LNCaP clone FGC (cell line): ENCODE results near the gene RAD51B.
"Not testable (repeated sequence)": the region's sequence is repeated elsewhere in the genome, so short reads cannot be mapped to it uniquely, and the experiment has no call there.

Experiments
- DNase-seq: peaks from one replicate; pipeline ENCODE4 v3.0.0-alpha.2; 2011; ENCODE audit warnings: low read depth
- H3K4me3 ChIP-seq: 2 replicates; pipeline ENCODE4 v1.5.1; 2011; ENCODE audit warnings: mild to moderate bottlenecking, low read depth, low read length, control low read depth
- TF ChIP-seq, protein P1 (sequence below): IDR thresholded peaks from 2 replicates; pipeline ENCODE4 v1.5.1; 2012; ENCODE audit warnings: mild to moderate bottlenecking; ENCODE audit not compliant: control insufficient read depth, insufficient read depth; ENCODE audit errors: extremely low read depth

The RAD51B gene

DNA sequence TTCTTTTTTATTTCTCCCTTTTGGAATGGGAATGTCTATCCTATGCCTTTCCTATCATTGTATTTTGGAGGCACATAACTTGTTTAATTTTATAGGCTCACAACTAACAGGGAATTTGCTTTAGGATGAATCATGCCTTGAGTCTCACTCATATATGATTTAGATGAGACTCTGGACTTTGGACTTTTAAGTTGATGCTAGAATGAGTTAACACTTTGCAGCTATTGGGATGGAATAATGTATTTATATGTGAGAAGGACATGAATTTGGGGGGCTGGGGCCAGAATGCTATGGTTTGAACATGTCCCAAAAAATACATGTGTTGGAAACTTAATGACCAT is 607.9 kb downstream of the RAD51B start:
- TF ChIP-seq, protein P1, sequence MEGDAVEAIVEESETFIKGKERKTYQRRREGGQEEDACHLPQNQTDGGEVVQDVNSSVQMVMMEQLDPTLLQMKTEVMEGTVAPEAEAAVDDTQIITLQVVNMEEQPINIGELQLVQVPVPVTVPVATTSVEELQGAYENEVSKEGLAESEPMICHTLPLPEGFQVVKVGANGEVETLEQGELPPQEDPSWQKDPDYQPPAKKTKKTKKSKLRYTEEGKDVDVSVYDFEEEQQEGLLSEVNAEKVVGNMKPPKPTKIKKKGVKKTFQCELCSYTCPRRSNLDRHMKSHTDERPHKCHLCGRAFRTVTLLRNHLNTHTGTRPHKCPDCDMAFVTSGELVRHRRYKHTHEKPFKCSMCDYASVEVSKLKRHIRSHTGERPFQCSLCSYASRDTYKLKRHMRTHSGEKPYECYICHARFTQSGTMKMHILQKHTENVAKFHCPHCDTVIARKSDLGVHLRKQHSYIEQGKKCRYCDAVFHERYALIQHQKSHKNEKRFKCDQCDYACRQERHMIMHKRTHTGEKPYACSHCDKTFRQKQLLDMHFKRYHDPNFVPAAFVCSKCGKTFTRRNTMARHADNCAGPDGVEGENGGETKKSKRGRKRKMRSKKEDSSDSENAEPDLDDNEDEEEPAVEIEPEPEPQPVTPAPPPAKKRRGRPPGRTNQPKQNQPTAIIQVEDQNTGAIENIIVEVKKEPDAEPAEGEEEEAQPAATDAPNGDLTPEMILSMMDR, result no peak
- no peak for DNase-seq
- no peak overlapping the region for H3K4me3 ChIP-seq

DNA sequence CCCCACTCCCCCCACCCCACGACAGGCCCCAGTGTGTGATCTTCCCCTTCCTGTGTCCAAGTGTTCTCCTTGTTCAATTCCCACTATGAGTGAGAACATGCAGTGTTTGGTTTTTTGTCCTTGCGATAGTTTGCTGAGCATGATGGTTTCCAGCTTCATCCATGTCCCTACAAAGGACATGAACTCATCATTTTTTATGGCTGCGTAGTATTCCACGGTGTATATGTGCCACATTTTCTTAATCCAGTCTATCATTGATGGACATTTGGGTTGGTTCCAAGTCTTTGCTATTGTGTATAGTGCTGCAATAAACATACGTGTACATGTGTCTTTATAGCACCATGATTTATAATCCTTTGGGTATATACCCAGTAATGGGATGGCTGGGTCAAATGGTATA is 609.3 kb downstream of the RAD51B start:
- not testable (repeated sequence) for DNase-seq

DNA sequence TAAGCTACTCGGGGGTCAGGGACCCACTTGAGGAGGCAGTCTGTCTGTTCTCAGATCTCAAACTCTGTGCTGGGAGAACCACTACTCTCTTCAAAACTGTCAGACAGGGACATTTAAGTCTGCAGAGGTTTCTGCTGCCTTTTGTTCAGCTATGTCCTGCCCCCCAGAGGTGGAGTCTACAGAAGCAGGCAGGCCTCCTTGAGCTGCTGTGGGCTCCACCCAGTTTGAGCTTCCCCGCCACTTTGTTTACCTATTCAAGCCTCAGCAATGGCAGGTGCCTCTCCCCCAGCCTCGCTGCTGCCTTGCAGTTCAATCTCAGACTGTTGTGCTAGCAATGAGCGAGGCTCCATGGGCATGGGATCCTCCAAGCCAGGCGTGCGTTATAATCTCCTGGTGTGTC is 614.6 kb downstream of the RAD51B start:
- not testable (repeated sequence) for DNase-seq, H3K4me3 ChIP-seq

More for the DNA sequence above, 609.3 kb downstream of the RAD51B start:
- not testable (repeated sequence) for H3K4me3 ChIP-seq

DNA sequence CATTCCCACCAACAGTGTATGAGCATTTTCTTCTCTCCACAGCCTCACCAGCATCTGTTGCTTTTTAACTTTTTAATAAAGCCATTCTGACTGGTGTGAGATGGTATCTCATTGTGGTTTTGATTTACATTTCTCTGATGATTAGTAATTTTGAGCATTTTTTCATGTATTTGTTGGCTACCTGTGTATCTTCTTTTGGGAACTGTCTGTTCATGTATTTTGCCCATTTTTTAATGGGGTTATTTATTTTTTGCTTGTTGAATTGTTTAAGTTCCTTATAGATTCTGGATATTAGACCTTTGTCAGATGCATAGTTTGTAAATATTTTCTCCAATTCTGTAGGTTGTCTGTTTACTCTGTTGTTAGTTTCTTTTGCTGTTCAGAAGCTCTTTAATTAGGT is 616.1 kb downstream of the RAD51B start:
- DNase-seq, H3K4me3 ChIP-seq: not testable (repeated sequence)

DNA sequence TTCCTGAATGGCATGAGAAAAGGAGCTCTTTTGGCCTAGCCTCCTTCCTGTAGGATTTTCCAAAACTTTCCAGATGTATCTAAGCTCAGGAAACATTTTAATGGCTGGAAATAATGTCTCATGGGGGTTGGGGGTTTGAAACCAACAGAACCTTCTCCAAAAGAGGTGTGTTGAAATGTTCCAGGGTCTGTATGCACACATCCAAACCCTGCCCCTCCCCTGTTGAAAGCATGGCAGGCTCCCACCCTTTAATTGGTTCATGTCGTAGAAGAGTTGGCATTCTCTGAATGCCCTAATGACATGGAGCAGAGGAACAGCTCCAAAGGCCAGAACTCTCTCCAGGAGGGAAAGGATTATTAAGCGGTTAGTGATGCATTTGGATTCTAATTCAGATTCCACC is 620.1 kb downstream of the RAD51B start:
- H3K4me3 ChIP-seq, result no peak overlapping the region
- TF ChIP-seq, protein P1, result no peak
- DNase-seq, result no peak

DNA sequence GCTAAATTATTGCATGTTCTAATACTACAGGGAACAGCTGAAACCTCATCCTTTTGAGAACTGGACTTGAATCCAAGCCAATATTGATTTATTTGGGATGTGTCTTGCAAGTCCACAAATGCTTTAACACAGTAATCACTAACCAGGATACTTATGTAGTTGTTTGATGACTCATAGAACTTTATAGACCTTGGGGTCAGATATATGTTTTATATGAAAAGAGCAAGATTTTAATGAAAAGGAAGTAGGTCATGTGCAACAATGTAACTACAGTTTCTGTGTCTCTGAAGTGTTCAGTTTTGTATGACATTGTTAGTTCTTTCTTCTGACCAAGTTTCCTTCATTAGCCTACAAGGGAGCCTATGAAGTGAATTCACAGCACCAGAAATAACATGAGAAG is 621.2 kb downstream of the RAD51B start:
- TF ChIP-seq, protein P1, result no peak
- H3K4me3 ChIP-seq, result no peak overlapping the region
- no peak for DNase-seq

DNA sequence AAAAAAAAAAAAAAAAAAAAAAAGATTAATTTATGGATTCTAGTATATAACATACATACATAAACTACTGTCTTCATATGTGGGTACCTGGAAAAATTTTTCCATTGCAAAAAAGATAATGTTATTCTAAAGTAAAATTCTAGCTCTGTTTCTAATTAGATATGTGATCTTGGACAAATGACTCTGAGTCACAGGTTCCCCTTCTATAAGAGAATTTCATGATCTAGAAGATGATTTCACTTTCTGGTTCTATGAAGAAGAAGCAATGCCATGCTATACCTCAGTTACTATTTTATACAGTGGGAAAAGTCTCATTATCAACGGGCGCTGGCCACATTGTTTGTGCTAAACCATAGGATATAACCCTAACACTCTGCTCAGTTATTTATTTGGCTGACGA is 622.0 kb downstream of the RAD51B start:
- TF ChIP-seq, protein P1, result no peak
- no peak for DNase-seq
- no peak overlapping the region for H3K4me3 ChIP-seq

DNA sequence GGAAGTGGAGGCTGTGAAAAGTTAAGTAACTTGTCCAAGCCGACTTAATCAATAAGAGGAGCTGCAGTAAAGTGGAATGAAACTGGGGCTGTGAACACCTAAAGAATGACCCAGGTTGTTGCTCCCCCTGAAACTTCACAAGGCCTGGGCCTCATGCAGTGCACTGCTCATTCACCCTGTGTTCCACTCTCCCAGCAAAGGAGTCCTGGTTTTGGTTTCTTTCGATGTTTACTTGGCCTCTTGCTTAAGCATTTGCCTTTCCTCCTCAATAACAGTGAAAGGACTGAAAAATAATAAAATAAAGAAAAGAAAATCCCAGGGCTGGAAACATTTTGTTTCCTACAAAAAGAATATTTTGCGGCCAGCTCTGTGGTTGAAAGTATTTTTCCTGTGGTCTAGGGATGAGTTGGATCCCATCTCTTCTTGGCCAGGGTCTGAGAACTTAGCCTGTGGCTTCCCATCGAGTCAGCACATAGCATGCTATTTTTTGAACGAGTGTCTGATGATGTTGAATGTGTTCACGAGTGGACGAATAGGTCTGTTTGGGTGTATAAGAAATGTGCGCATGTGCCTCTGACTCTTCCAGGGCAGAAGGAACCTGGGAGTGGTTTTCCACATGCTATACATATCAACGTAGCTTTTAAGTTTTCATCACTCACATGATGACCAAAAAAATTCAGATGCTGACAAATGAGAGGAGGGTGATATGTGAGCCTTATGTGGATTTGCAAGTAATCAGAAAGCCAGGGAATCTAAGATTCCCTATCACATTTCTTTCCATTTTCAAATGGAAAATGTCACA is 623.5 kb downstream of the RAD51B start:
- no peak for DNase-seq
- no peak overlapping the region for H3K4me3 ChIP-seq
- TF ChIP-seq, protein P1, result no peak
